Skin of body (tissue), 2 donors: Measurements from ENCODE around the gene CHST5. TPM values are rescaled to one million over a fixed set of nuclear protein-coding genes. Genes with fewer than 3 reads are reported as not detected.

Source experiments
- DNase-seq: peaks from one replicate; lab custom pipeline; 2025; lab: John Stamatoyannopoulos, UW
- total RNA-seq: library from RNA; depleted of rRNA; stranded (reverse); fragments of >200 nt; gene quantifications from one replicate; pipeline ENCODE4 v1.2.3, GENCODE V29; 2014

The CHST5 gene
- total RNA-seq, 1 donor from 2014 or later, result 0.10 TPM

- DNase-seq, result no peak
These were observed 56.4 kb downstream of the CHST5 start for GRCh38 chr16:75479421-75479990.

Other genes starting within 250 kb of the CHST5 start
- 71.5 TPM for gene CFDP1, start 102.6 kb downstream of the CHST5 start, total RNA-seq
- 21.6 TPM for gene TMEM170A, start 71.4 kb downstream of the CHST5 start, total RNA-seq
- gene CHST6, start 40.7 kb downstream of the CHST5 start, total RNA-seq, result 0.69 TPM
- gene TMEM231, start 20.1 kb upstream of the CHST5 start, total RNA-seq, result 6.8 TPM
- 90.8 TPM for gene GABARAPL2, start 30.3 kb upstream of the CHST5 start, total RNA-seq
- 30.3 TPM for gene ADAT1, start 87.2 kb upstream of the CHST5 start, total RNA-seq
- gene KARS1, start 111.6 kb upstream of the CHST5 start, total RNA-seq, result 74.2 TPM
- gene TERF2IP, start 111.7 kb upstream of the CHST5 start, total RNA-seq, result 50.1 TPM
- not detected for gene CPHXL2, start 140.9 kb upstream of the CHST5 start, total RNA-seq
- gene DUXB, start 165.4 kb upstream of the CHST5 start, total RNA-seq, result not detected
- not detected for gene CPHXL, start 190.4 kb upstream of the CHST5 start, total RNA-seq